Endothelial cell of umbilical vein (primary cell): ENCODE data around the gene SMARCE1.

ENCODE experiments used
- EZH2 ChIP-seq: IDR thresholded peaks from 2 replicates; pipeline ENCODE4 v1.6.1; 2012; ENCODE audit warnings: borderline replicate concordance, low read depth, mild to moderate bottlenecking, moderate library complexity, low read length, inconsistent platforms; ENCODE audit not compliant: severe bottlenecking
- JUN ChIP-seq: IDR thresholded peaks from 2 replicates; pipeline ENCODE4 v1.6.1; 2011; ENCODE audit warnings: borderline replicate concordance, low read depth; ENCODE audit not compliant: insufficient read length, insufficient read depth
- MYC ChIP-seq: IDR thresholded peaks from one replicate; pipeline ENCODE4 v1.6.1; 2011; ENCODE audit warnings: mild to moderate bottlenecking, low read depth, low read length
- POLR2A ChIP-seq: IDR thresholded peaks from 2 replicates; pipeline ENCODE4 v1.6.1; 2012; ENCODE audit warnings: low read depth, mild to moderate bottlenecking, control low read depth, low read length
- POLR2AphosphoS5 ChIP-seq: IDR thresholded peaks from 2 replicates; pipeline ENCODE4 v1.6.1; 2012; ENCODE audit warnings: low read depth, mild to moderate bottlenecking, control low read depth, low read length, moderate library complexity; ENCODE audit not compliant: insufficient read depth
- TF ChIP-seq, protein P1 (sequence below), 2 donors: IDR thresholded peaks; 1 replicate in 1 of 2; 2 replicates in 1 of 2; pipeline ENCODE4 v1.5.1; 2011; ENCODE audit warnings: low read length in 2 of 2, mild to moderate bottlenecking in 2 of 2, moderate library complexity in 2 of 2, control low read depth in 1 of 2, inconsistent platforms in 1 of 2, low read depth in 1 of 2; ENCODE audit not compliant: insufficient read depth in 1 of 2; ENCODE audit errors: extremely low read depth in 1 of 2

DNA sequence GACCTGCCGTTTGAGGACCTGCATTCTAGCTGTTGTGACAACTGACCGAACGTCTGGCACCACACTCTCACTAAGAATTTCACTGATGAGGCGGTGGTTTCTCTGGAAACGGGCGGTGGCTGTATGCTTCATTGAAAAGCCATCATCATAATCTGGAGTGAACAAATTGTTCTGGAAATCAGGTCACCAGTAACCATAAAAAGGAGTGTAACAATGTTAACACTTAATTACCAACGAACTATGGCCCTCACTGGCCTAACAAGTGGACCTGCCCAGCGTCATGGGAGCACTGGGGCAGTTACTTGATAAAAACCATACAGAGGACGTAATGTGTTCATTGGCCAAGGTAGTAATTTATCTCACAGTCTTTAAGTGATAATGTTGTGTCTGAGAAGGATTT is 15.4 kb downstream of the SMARCE1 start:
- TF ChIP-seq POLR2A (no peak), MYC (no peak), EZH2 (no peak), JUN (no peak), POLR2AphosphoS5 (no peak)
- TF ChIP-seq, protein P1, sequence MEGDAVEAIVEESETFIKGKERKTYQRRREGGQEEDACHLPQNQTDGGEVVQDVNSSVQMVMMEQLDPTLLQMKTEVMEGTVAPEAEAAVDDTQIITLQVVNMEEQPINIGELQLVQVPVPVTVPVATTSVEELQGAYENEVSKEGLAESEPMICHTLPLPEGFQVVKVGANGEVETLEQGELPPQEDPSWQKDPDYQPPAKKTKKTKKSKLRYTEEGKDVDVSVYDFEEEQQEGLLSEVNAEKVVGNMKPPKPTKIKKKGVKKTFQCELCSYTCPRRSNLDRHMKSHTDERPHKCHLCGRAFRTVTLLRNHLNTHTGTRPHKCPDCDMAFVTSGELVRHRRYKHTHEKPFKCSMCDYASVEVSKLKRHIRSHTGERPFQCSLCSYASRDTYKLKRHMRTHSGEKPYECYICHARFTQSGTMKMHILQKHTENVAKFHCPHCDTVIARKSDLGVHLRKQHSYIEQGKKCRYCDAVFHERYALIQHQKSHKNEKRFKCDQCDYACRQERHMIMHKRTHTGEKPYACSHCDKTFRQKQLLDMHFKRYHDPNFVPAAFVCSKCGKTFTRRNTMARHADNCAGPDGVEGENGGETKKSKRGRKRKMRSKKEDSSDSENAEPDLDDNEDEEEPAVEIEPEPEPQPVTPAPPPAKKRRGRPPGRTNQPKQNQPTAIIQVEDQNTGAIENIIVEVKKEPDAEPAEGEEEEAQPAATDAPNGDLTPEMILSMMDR (IDR thresholded peaks at IDR 0.05; ENCODE audit: extremely low read depth in 1 of 2, insufficient read depth in 1 of 2, low read depth in 1 of 2, low read length in 2 of 2): no peak
